OCI-M2 (cell line): ENCODE data around the gene KIAA1614.

Source experiments
- DNase-seq: peaks from one replicate; lab custom pipeline; 2025; ENCODE audit not compliant: unreplicated experiment; lab: John Stamatoyannopoulos, UW

The KIAA1614 gene

GRCh38 chr1:180923021-180923841 is 10.5 kb downstream of the KIAA1614 start:
- no peak for DNase-seq

DNA sequence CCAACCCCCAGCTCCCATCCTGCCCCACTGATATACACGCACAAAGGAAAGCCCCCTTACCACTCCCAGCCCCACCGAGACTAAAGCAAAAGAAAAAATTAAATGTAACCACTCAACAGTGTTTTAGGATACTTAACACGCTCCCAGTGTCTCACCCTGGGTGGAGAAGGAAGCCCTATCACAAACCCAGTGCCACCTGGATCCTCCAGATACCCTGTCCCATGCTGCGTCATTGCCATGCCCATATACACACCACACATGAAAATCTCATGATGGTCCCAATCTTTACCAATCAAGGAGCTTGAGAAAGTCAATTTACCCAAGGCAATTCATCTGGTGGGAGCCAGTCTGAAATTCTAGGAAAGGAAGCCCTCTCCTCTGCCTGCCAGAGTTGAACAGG is 11.2 kb downstream of the KIAA1614 start:
- DNase-seq = no peak

- DNase-seq = no peak
Observed at GRCh38 chr1:180924939-180925338, 12.2 kb downstream of the KIAA1614 start.

DNA sequence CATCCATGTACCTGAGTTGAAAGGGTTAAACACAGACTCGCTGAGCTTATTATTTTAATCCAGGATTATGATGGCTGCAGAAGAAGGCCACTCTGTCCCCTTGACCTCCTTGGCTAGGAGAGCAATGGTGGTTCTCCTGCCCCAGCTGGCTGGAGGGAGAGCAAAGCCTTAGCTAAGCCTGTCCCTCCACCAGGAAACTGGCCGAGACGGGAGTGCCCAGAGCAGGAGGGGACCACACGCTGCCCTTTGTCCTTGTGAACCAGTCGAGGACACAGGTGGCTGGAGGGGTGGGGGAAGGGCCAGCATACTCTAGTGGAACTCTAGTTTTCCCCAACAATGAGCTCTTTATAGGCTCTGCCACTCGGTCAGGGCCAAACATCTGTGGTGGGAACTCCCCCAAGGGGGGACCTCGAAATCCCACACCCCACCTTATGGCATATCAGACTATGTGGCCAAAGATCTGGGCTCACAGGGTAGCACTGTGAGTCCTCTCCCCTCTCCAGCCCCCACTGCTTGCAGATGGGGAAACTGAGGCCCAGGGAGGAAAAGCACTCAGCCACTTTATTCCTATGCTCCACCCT is 12.9 kb downstream of the KIAA1614 start:
- DNase-seq = no peak

DNA sequence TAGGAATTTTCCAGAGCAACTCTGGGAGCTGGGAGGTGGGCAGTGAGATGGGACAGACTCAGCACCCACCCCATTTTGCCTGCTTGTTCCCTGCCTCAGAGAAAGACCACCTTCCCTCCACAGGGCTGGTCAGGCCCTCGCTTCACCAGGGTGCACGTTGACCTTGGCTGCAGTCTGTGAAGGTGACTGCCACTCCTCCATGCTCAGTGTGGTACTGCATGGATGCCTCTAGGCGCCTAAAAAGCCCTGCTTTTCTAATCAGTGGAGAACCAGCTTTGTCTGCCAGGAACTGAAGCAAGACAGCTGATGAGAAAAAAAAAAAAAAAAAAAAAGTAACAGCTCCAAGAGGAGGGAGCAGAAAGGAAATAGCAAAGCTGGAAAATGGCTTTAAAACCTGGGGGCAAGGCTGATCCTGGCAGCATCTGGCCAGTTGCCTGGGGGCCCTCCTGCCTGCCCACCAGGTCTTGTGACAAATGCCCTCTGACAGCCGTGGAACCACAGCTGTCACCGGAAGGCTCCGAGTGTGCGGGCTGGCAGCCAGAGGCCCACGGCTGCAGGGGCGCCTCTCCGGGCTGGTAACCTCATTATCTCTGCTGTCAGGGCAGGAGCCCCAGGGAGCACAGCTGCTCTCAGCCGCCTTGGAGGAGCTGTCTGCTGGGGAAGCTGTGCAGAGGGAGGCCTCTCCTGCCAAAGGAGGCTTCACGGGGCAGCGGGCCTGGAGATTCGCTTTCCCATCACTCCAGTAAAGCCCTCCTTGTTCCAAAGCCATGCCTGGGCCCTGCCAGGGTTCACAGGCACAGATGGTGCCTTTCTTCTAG is 13.7 kb downstream of the KIAA1614 start:
- DNase-seq = no peak

DNA sequence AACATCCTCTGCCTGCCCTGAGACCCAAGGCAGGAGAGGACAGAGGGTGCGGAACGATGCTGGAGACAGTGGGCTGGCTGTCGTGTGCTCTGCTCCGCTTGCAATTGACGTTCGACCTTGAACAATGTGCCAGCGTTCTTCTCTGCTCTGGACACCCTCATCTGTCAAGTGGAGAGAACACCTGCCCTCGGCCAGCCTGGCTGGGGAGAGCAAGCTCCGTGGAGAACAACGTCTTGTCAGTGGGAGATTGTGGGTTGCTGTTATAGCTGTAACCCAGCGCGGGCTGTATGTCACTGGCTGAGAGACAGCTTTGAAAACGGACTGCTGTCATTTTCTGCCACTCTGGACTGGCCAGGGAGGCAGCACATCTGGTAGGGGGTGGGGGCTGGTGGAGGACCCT is 14.7 kb downstream of the KIAA1614 start:
- DNase-seq = no peak

GRCh38 chr1:180927841-180928240 is 15.1 kb downstream of the KIAA1614 start:
- DNase-seq = no peak

- DNase-seq = no peak
Observed at GRCh38 chr1:180928331-180929230, 15.9 kb downstream of the KIAA1614 start.

DNA sequence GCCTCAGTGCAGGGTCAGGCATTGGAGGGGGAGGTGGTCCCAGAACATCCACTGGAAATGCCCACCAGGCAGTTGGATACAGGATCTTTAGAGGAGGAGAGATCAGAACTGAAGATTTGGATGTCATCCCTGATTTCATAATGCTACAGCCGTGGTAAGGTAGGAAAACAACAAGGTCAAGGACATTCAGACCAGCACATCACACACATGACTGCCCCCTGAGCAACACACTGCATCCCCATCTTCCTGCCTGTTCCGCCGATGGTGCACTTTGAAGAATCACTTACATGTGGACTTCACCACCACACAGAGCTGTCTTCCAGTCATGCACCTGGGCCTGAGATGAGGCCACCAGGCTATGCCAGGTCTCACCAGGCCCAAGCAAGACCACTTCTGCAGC is 16.7 kb downstream of the KIAA1614 start:
- no peak for DNase-seq

GRCh38 chr1:180930687-180931086 is 18.0 kb downstream of the KIAA1614 start:
- DNase-seq = no peak

DNA sequence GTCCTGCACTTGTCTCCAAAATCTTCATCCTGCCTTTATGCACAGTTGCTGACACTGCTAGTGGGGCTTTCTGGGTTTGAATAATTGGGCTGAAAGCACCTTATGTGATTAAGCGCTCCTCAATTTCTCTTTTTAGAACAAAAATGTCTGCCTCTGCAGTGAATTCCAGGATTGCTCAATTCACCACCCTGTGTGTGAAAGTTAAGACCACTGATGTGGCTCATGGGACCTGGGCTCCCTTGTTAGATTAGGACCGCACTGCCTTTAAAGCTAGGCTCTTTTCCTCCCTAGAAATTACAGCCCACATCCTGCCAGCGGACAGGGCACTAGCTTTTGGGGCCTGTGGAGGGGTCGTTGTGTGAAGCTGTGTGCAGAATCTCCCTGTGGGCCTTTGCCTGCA is 18.8 kb downstream of the KIAA1614 start:
- DNase-seq = no peak

- no peak for DNase-seq
Observed at GRCh38 chr1:180932378-180932777, 19.7 kb downstream of the KIAA1614 start.

DNA sequence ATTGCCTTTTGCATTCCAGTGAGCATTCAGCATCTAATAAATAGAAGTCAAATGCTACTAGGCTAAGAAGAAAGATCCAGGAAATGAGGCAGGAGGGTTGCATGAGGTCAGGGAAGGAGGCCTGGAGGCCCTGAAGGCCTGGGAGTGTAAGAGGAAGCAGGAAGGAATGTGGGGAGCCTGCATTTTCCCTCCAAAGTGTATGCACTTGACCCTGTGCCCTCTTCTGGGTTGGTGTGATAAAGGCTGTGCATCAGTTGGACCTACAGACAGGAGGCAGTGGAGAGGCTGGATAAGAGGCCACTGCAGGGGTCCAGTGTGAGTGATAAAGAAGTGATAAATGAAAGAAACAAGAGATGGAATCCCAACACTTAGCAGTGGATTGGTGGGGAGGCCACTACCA is 20.4 kb downstream of the KIAA1614 start:
- no peak for DNase-seq

- DNase-seq = no peak
Observed at GRCh38 chr1:180934563-180934962, 21.9 kb downstream of the KIAA1614 start.

DNA sequence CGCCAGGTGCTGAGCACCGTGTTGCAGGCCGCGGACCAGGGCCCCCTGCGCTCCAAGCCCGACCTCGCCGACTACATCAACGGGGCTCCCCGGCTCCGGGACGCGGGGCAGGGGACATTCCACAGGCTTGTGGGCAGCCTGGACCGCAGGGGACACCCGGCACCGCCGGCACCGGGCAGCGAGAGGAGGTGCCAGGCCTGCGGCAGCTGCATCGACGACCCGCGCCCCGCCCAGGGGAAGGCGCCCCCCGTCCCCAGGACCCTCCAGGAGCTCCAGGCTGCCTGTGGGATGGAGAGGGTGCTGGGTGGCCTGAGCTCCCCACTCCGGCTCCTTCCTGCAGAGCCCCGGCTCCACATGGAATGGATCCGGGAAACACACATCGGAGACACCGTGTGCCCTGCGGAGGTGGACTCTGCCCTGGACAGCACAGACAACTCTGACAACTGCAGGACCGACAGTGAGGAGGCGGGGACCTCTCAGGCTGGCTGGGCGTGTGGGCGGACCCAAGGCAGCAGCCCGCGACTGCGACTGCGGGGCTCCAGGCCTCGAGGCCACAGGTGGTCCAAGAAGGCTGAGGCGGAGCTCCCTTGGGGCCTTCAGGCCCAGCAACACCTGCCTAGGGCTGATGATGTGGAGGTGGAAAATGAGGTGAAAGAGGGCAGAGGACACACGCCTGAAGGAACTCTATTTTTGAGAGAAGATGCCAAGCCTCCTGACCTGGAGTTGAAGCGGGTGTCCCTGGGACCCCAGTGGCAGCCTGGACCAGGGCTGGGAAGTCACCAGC is 22.8 kb downstream of the KIAA1614 start:
- no peak for DNase-seq

- no peak for DNase-seq
Observed at GRCh38 chr1:180936110-180937011, 23.7 kb downstream of the KIAA1614 start.

GRCh38 chr1:180937012-180937372 is 24.3 kb downstream of the KIAA1614 start:
- no peak for DNase-seq

DNA sequence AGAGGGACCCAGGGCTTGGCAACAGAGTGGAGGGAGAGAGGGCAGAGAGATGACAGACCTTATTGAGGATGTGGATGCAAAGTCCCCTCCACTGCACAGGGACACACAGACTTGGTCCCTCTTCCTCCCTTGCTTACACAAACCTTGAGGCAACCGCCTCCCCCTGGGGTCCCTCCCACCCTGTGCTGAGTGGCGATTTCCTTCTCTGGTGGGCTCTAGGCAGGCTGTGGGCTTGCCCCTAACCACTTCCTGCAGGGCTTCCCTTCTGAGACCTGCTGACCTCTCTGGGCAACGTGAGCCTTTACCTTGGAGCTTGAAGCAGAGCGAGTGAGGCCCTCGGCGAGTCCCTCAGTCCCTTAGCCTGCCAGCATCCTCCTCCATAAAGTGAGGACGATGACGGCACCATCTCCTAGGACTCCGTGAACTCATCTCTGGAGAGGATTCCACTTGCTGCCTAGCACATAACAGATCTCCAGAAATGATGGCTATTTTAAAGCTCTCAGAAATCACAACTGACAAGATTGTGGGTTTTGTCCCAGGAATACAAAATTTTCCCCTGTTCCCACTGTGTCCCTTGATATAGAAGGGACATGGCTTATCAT is 25.0 kb downstream of the KIAA1614 start:
- DNase-seq = no peak
